ENCODE results near the gene PPP2R1B. TPM values are rescaled to one million over a fixed set of nuclear protein-coding genes. Genes with fewer than 3 reads are reported as not detected.

PPP2R1B gene
- total and polyA plus RNA-seq, 2 donors (not counting 3 experiments of a cell fraction or from before 2014, with no cell fraction given) = 18.0 to 50.8 TPM

DNA sequence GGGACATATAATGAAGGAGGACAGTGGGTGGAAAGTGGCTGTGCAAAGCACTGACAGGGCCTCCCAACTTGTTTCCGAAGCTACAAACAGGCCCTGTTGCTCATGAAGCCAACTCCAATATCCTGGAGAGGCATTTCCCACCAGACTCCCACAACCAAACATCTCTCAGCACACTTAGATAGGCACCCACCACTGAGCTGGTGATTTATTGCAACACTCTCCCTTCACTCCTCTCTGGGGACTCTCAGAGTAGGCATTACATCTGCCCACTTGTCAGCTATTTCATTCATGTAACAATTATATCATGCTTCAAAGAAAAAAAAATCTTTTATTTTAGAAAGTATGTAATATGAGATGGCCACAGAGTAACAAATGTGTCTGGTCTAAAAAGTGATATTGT, 32.1 kb upstream of the PPP2R1B start:
- Histone ChIP-seq H3K9me1 (replicated peaks; ENCODE audit: control insufficient read depth, extremely low read depth, insufficient read depth, low read length) (no peaks in the 10 kb centered on the region), H2AFZ (ENCODE audit: low read depth, low read length) (no peak overlapping the region), H3K4me1 (ENCODE audit: control insufficient read depth, extremely low read depth, insufficient read depth, low read length) (no peaks in the 10 kb centered on the region), H3K79me2 (ENCODE audit: control insufficient read depth, insufficient read depth, low read length) (no peaks in the 10 kb centered on the region), H3K36me3 (ENCODE audit: control insufficient read depth in 2 of 2, extremely low read depth in 1 of 2, insufficient read depth in 2 of 2, low read length in 2 of 2) (no peaks in the 10 kb centered on the region), H3K27ac (ENCODE audit: insufficient read depth, low read depth, low read length) (no peak overlapping the region), H3K27me3 (ENCODE audit: control insufficient read depth in 2 of 2, insufficient read depth in 2 of 2, low read length in 2 of 2) (no peaks in the 10 kb centered on the region), H3K9me3 (replicated peaks; ENCODE audit: control insufficient read depth, insufficient read depth, low read length) (no peaks in the 10 kb centered on the region), H3K9ac (replicated peaks; ENCODE audit: extremely low read depth, insufficient read depth, low read length) (no peak overlapping the region), H4K20me1 (replicated peaks; ENCODE audit: control insufficient read depth, extremely low read depth, insufficient read depth, low read length) (no peaks in the 10 kb centered on the region), H3K4me3 (replicated peaks in 1 of 3; ENCODE audit: insufficient read depth in 1 of 3, low read depth in 1 of 3, low read length in 3 of 3) (no peak overlapping the region), H3K4me2 (ENCODE audit: insufficient read depth, low read length) (no peak overlapping the region)
- dilution Hi-C loops (cut with MboI; ENCODE audit: extremely low pct_ligation_motif_present, low sequenced_read_pairs) = no loop called here
- FAIRE-seq = no peak
- no TSS peak for BruUV-seq (replicated peaks)
- ChIA-PET CTCF (interaction anchor here (1.1 to 1.3 kb wide), 2 partner anchors 10 to 21 kb away, joined by 3 to 5 read pairs; no protein-coding TSS in a partner anchor), POLR2A (no interaction called here)
- TF ChIP-seq CTCF (IDR thresholded peaks at IDR 0.05; ENCODE audit: extremely low read depth in 1 of 2, insufficient read depth in 1 of 2, low read depth in 1 of 2, low read length in 2 of 2) (no peak), EZH2 (IDR thresholded peaks at IDR 0.05; ENCODE audit: borderline replicate concordance, low read depth, low read length, severe bottlenecking) (no peak), MAX (IDR thresholded peaks at IDR 0.05; ENCODE audit: insufficient read depth, insufficient read length) (no peak), FOS (IDR thresholded peaks at IDR 0.05; ENCODE audit: borderline replicate concordance, insufficient read depth, low read length) (no peak), MYC (IDR thresholded peaks at IDR 0.05; ENCODE audit: low read depth, low read length) (no peak), POLR2A (IDR thresholded peaks at IDR 0.05; ENCODE audit: low read depth, low read length) (no peak), JUN (IDR thresholded peaks at IDR 0.05; ENCODE audit: borderline replicate concordance, insufficient read depth, insufficient read length, low read depth) (no peak), GATA2 (IDR thresholded peaks at IDR 0.05; ENCODE audit: insufficient read depth, insufficient read length, low read depth, low read length) (no peak), POLR2AphosphoS5 (IDR thresholded peaks at IDR 0.05; ENCODE audit: insufficient read depth, low read depth, low read length) (no peak)
- no peak for DNase-seq (ENCODE audit: low read depth, low spot score)
- intact Hi-C loops (cut with micrococcal nuclease) = no loop called here
